HepG2 (cell line): ENCODE data around the gene CAPS. TPM values are rescaled to one million over a fixed set of nuclear protein-coding genes. Genes with fewer than 3 reads are reported as not detected.

ENCODE experiments used
- ATAC-seq: fragments of 200-7000 bp; cut with Tn5 transposase; 3 replicates; pipeline ENCODE4 v1.9.1; 2020; ENCODE audit warnings: mild to moderate bottlenecking, moderate library complexity
- BruUV-seq: library from RNA; stranded (reverse); fragments of 400-500 nt; replicated peaks from 2 replicates; lab custom pipeline; 2021; lab: Mats Ljungman, UMichigan
- CTCF ChIA-PET: fragments of 300-600 bp; formaldehyde crosslinking; extraction: SDS; loops from one replicate; lab custom pipeline; 2021; ENCODE audit warnings: low total read pairs, inconsistent platforms, low intra/inter-chr PET ratio; lab: Yijun Ruan, JAX
- POLR2A ChIA-PET: fragments of 350-600 bp; sonication (Branson Sonifier 250); formaldehyde crosslinking; loops from one replicate; lab custom pipeline; 2020; ENCODE audit warnings: antibody characterized with exemption, inconsistent platforms; lab: Yijun Ruan, JAX
- DNase-seq: peaks from one replicate; pipeline ENCODE4 v3.0.0-alpha.2; 2015; ENCODE audit warnings: low spot score
- FAIRE-seq: peaks from 3 replicates; lab custom pipeline; 2011; peaks lifted over from hg19 to GRCh38; lab: Jason Lieb, UNC
- H2AFZ ChIP-seq: one replicate; pipeline ENCODE4 v1.6.1; 2011; ENCODE audit warnings: low read length, inconsistent platforms
- H3K27ac ChIP-seq: fragments of 300-600 bp; 3 replicates; pipeline ENCODE4 v1.8.0; 2011; ENCODE audit warnings: mixed run types, mild to moderate bottlenecking, mixed read lengths, low read length, inconsistent platforms; ENCODE audit not compliant: insufficient read depth; ENCODE audit errors: extremely low read length
- H3K27me3 ChIP-seq, 2 experiments: fragments of 200-600 bp in 1 of 2; 2 replicates in 1 of 2; 3 replicates in 1 of 2; pipeline versions ENCODE4 v1.6.0 to v1.8.0; 2011; ENCODE audit warnings: low read length in 2 of 2, mild to moderate bottlenecking in 2 of 2, moderate library complexity in 2 of 2, inconsistent platforms in 1 of 2; ENCODE audit not compliant: insufficient read depth in 2 of 2, control insufficient read depth in 1 of 2
- H3K36me3 ChIP-seq, 2 experiments: fragments of 200-600 bp in 1 of 2; replicated peaks in 1 of 2; 2 replicates in 1 of 2; 3 replicates in 1 of 2; pipeline versions ENCODE4 v1.5.1 to v1.8.0; 2011; ENCODE audit warnings: low read length in 2 of 2, inconsistent platforms in 1 of 2; ENCODE audit not compliant: insufficient read depth in 2 of 2, control insufficient read depth in 1 of 2
- H3K4me1 ChIP-seq: 2 replicates; pipeline ENCODE4 v1.5.1; 2012; ENCODE audit warnings: low read length, inconsistent platforms; ENCODE audit not compliant: insufficient read depth
- H3K4me2 ChIP-seq: 2 replicates; pipeline ENCODE4 v1.6.0; 2011; ENCODE audit warnings: low read depth, low read length, inconsistent platforms
- H3K4me3 ChIP-seq, 3 experiments: fragments of 200-600 bp in 1 of 3; sonication (generic), shearing (Covaris generic) in 1 of 3; replicated peaks in 1 of 3; 2 replicates each; pipeline ENCODE4 v1.5.1; 2011 to 2016; ENCODE audit warnings: low read length in 3 of 3, inconsistent platforms in 2 of 3, low read depth in 2 of 3, mild to moderate bottlenecking in 2 of 3, control low read depth in 1 of 3, mixed read lengths in 1 of 3; ENCODE audit not compliant: insufficient read depth in 1 of 3
- H3K79me2 ChIP-seq: one replicate; pipeline ENCODE4 v1.6.1; 2011; ENCODE audit warnings: low read length, inconsistent platforms; ENCODE audit not compliant: insufficient read depth
- H3K9ac ChIP-seq: 2 replicates; pipeline ENCODE4 v1.6.0; 2011; ENCODE audit warnings: mild to moderate bottlenecking, low read depth, low read length, inconsistent platforms; ENCODE audit not compliant: insufficient read depth
- H3K9me3 ChIP-seq: 2 replicates; pipeline ENCODE4 v1.5.1; 2012; ENCODE audit warnings: mild to moderate bottlenecking, low read length
- H4K20me1 ChIP-seq: 2 replicates; pipeline ENCODE4 v1.6.0; 2011; ENCODE audit warnings: inconsistent platforms, mild to moderate bottlenecking, low read length, moderate library complexity; ENCODE audit not compliant: insufficient read depth
- AHR ChIP-seq: IDR thresholded peaks from 2 replicates; pipeline ENCODE4 v1.6.1; 2018; ENCODE audit warnings: missing genetic modification reagents, missing compliant biosample characterization
- ARNT2 ChIP-seq: sonication (generic); formaldehyde crosslinking; IDR thresholded peaks from 2 replicates; pipeline ENCODE4 v1.8.0; 2022; ENCODE audit warnings: mild to moderate bottlenecking, low read depth, missing genetic modification reagents, moderate library complexity
- ATF5 ChIP-seq: sonication (generic); formaldehyde crosslinking; IDR thresholded peaks from 2 replicates; pipeline ENCODE4 v1.4.0; 2020; ENCODE audit warnings: mild to moderate bottlenecking, low read depth, missing genetic modification reagents
- CENPT ChIP-seq: sonication (generic); formaldehyde crosslinking; IDR thresholded peaks from 2 replicates; pipeline ENCODE4 v1.8.0; 2022; ENCODE audit warnings: low read depth, mild to moderate bottlenecking, moderate library complexity, missing genetic modification reagents
- CHCHD3 ChIP-seq: sonication (generic); formaldehyde crosslinking; IDR thresholded peaks from 2 replicates; pipeline ENCODE4 v1.8.0; 2022; ENCODE audit warnings: mild to moderate bottlenecking, missing genetic modification reagents, moderate library complexity
- HINFP ChIP-seq: sonication (generic); formaldehyde crosslinking; IDR thresholded peaks from 2 replicates; pipeline ENCODE4 v1.4.0; 2020; ENCODE audit warnings: low read depth, mild to moderate bottlenecking, missing genetic modification reagents
- MAFF ChIP-seq: IDR thresholded peaks from 2 replicates; pipeline ENCODE4 v1.6.1; 2011; ENCODE audit warnings: low read depth, low read length, improper control_type of control experiment
- MBNL3 ChIP-seq: fragments of 250-450 bp; sonication (Bioruptor Pico); conservative IDR thresholded peaks from 2 replicates; pipeline ENCODE4 v1.8.0; 2022; ENCODE audit warnings: mild to moderate bottlenecking, inconsistent platforms
- MIER2 ChIP-seq: IDR thresholded peaks from 2 replicates; pipeline ENCODE4 v1.6.1; 2016; ENCODE audit warnings: missing biosample characterization, missing genetic modification reagents
- MTA3 ChIP-seq: sonication (generic); formaldehyde crosslinking; IDR thresholded peaks from 2 replicates; pipeline ENCODE4 v1.4.0; 2020; ENCODE audit warnings: missing genetic modification reagents
- MXI1 ChIP-seq: IDR thresholded peaks from 3 replicates; pipeline ENCODE4 v1.6.1; 2012; ENCODE audit warnings: low read depth, low read length, inconsistent platforms, borderline replicate concordance
- PAF1 ChIP-seq: IDR thresholded peaks from 2 replicates; pipeline ENCODE4 v1.6.1; 2016; ENCODE audit warnings: missing genetic modification reagents, missing compliant biosample characterization
- SIX4 ChIP-seq: sonication (generic); formaldehyde crosslinking; IDR thresholded peaks from 2 replicates; pipeline ENCODE4 v1.4.0; 2020; ENCODE audit warnings: missing genetic modification reagents
- SMYD3 ChIP-seq: sonication (generic); formaldehyde crosslinking; IDR thresholded peaks from 2 replicates; pipeline ENCODE4 v1.8.1; 2023; ENCODE audit warnings: mild to moderate bottlenecking, missing genetic modification reagents
- TCF12 ChIP-seq, 2 experiments: fragments of 450-650 bp in 1 of 2; sonication (generic) in 1 of 2; formaldehyde crosslinking in 1 of 2; IDR thresholded peaks; 2 replicates each; pipeline versions ENCODE4 v1.6.1 to v1.8.0; 2017 to 2022; ENCODE audit warnings: antibody characterized with exemption in 1 of 2, mild to moderate bottlenecking in 1 of 2, missing genetic modification reagents in 1 of 2, moderate library complexity in 1 of 2
- WIZ ChIP-seq: sonication (generic); formaldehyde crosslinking; IDR thresholded peaks from 2 replicates; pipeline ENCODE4 v1.5.1; 2020; ENCODE audit warnings: mild to moderate bottlenecking, missing genetic modification reagents
- ZNF430 ChIP-seq: sonication (generic); formaldehyde crosslinking; IDR thresholded peaks from 2 replicates; pipeline ENCODE4 v1.9.0; 2021; ENCODE audit warnings: mild to moderate bottlenecking, missing genetic modification reagents
- ZNF75D ChIP-seq: sonication (generic); formaldehyde crosslinking; IDR thresholded peaks from 2 replicates; pipeline ENCODE4 v1.8.1; 2023; ENCODE audit warnings: missing genetic modification reagents, mild to moderate bottlenecking, borderline replicate concordance
- ZNF841 ChIP-seq: sonication (generic); formaldehyde crosslinking; IDR thresholded peaks from 2 replicates; pipeline ENCODE4 v1.8.1; 2023; ENCODE audit warnings: missing genetic modification reagents, borderline replicate concordance
- WGBS: methylation state at CpG from one replicate; pipeline ENCODE4 v1.1.6; 2017; ENCODE audit warnings: low lambda C conversion rate; 5-methylcytosine and 5-hydroxymethylcytosine counted together
- in situ Hi-C: cut with HindIII; loops from 2 replicates; pipeline ENCODE4 v1.10.0; 2017; ENCODE audit warnings: low pct_unique_long_range_greater_than_20kb; ENCODE audit not compliant: extremely low pct_ligation_motif_present
- intact Hi-C: fragments of 100-400 bp; cut with micrococcal nuclease; formaldehyde crosslinking; loops from one replicate; pipeline ENCODE4 v1.10.0; 2022; ENCODE audit not compliant: unreplicated experiment
- polyA plus RNA-seq, 8 experiments: library from polyadenylated mRNA; depleted of rRNA in 3 of 8; stranded (reverse) in 7 of 8; unstranded in 1 of 8; fragments of >200 nt; fragmentation: Illumina TruSeq in 4 of 8; extraction: Trizol in 4 of 8; gene quantifications; 2 replicates each; pipeline versions ENCODE4 v1.2.1 to v1.2.3, GENCODE V29; 2011 to 2016; ENCODE audit warnings: low read depth in 4 of 8, missing spikeins in 1 of 8, mixed read lengths in 1 of 8; ENCODE audit not compliant: insufficient read depth in 1 of 8
- total RNA-seq, 5 experiments: library from RNA; depleted of rRNA; stranded (reverse); fragments of >200 nt; fragmentation: Illumina TruSeq; extraction: Trizol; gene quantifications; 2 replicates each; pipeline ENCODE4 v1.2.3, GENCODE V29; 2016; ENCODE audit warnings: low read depth in 1 of 5

Gene CAPS
- total and polyA plus RNA-seq, 2 of the 13 experiments (the other 11 are each of a cell fraction or from before 2014, with no cell fraction given), result 3.1 TPM

- Histone ChIP-seq H3K4me2 (peak overlapping the region; percentile 40; the same call in 1 of the 2 replicates), H3K27me3 (no peaks in the 10 kb centered on the region), H2AFZ (no peak overlapping the region), H3K9ac (0 out of 2 replicates have a peak overlapping the region, but pooled peaks have one; percentile 17), H3K4me1 (peaks cover 44% of the 10 kb centered on the region), H3K4me3 (peak overlapping the region in 1 of 3 experiments; percentile 14; a peak in 1 of 6 replicates), H3K79me2 (no peaks in the 10 kb centered on the region), H3K27ac (no peak overlapping the region), H4K20me1 (no peaks in the 10 kb centered on the region), H3K36me3 (peaks cover 7 to 25% of the 10 kb centered on the region in 2 experiments; a peak in 4 of 5 replicates), H3K9me3 (no peaks in the 10 kb centered on the region)
- no TSS peak for BruUV-seq
- FAIRE-seq (peak; percentile 60), ATAC-seq (peak; percentile 81), DNase-seq (no peak)
- CTCF ChIA-PET, result interaction anchor here (1.4 to 3.9 kb wide), 3 partner anchors 69 to 98 kb away, joined by 4 to 71 read pairs (median 5); partner anchors contain the start of gene NRTN
- 55% methylated on average over 13 of the region's 48 CpGs for WGBS
- in situ Hi-C loops (loop anchor here (5.0 kb wide), 2 partner anchors 55 to 85 kb away; partner anchors contain the start of genes FUT6 and NRTN), intact Hi-C loops (loop anchor here (1.0 to 2.0 kb wide), 3 partner anchors 21 to 88 kb away; partner anchors contain the start of gene FUT5)
- POLR2A ChIA-PET, result interaction anchor here (1.1 to 2.6 kb wide), 5 partner anchors 12 to 88 kb away, joined by 3 to 9 read pairs (median 7); partner anchors contain the start of genes FUT6 and NDUFA11
- no peak for TF ChIP-seq ZNF841 (CRISPR knock-in tag)
- TF ChIP-seq ATF5 (CRISPR knock-in tag), result no peak
- 0 out of 2 replicates have a peak, but pooled peaks have one; percentile 27 for TF ChIP-seq SMYD3 (CRISPR knock-in tag)
- no peak for TF ChIP-seq CENPT (CRISPR knock-in tag)
- TF ChIP-seq HINFP (CRISPR knock-in tag), result no peak
- no peak for TF ChIP-seq WIZ (CRISPR knock-in tag)
- no peak for TF ChIP-seq MIER2
- no peak; the same call in 1 of the 2 replicates for TF ChIP-seq AHR (CRISPR knock-in tag)
- TF ChIP-seq PAF1, result peak; percentile 94
- TF ChIP-seq SIX4 (CRISPR knock-in tag), result no peak
- TF ChIP-seq MAFF, result no peak
- 0 out of 3 replicates have a peak, but pooled peaks have one; percentile 22 for TF ChIP-seq MXI1
- TF ChIP-seq MTA3 (CRISPR knock-in tag), result no peak
- no peak for TF ChIP-seq ZNF75D (CRISPR knock-in tag)
- TF ChIP-seq TCF12 (IDR thresholded peaks at IDR 0.05), result no peak
- 0 out of 2 replicates have a peak, but pooled peaks have one; percentile 35 for TF ChIP-seq TCF12 (CRISPR knock-in tag; IDR thresholded peaks at IDR 0.05)
- 0 out of 2 replicates have a peak, but pooled peaks have one; percentile 37 for TF ChIP-seq CHCHD3
- peak; percentile 68; the same call in 1 of the 2 replicates for TF ChIP-seq ARNT2
- no peak for TF ChIP-seq MBNL3 (CRISPR knock-in tag)
- TF ChIP-seq ZNF430 (CRISPR knock-in tag), result no peak
Measured at GRCh38 chr19:5891938-5892771, 21.9 kb upstream of the CAPS start.
